B cell (primary cell): ENCODE measurements around the gene ITGB7.

Source experiments
- CTCF ChIP-seq: fragments of 200-600 bp; IDR thresholded peaks from one replicate; pipeline ENCODE4 v1.8.0; 2022; ENCODE audit warnings: antibody characterized with exemption, mild to moderate bottlenecking
- EZH2 ChIP-seq: IDR thresholded peaks from 2 replicates; pipeline ENCODE4 v1.6.1; 2012; ENCODE audit warnings: borderline replicate concordance, low read depth, mild to moderate bottlenecking, moderate library complexity, low read length; ENCODE audit not compliant: insufficient read depth, poor library complexity, severe bottlenecking

- peak; percentile 42 for TF ChIP-seq CTCF
- no peak for TF ChIP-seq EZH2
These were observed 44.7 kb upstream of the ITGB7 start for GRCh38 chr12:53251477-53252348.
